ENCODE measurements around the gene BMPR2. TPM values are rescaled to one million over a fixed set of nuclear protein-coding genes. Genes with fewer than 3 reads are reported as not detected.

Gene BMPR2
- total RNA-seq, 1 experiment from 2014 or later: 12.8 TPM

- Histone ChIP-seq H3K27ac (ENCODE audit: low read depth, low read length) (no peak overlapping the region), H3K9ac (ENCODE audit: low read length) (no peak overlapping the region), H3K36me3 (ENCODE audit: control insufficient read depth in 1 of 2, insufficient read depth in 2 of 2, low read length in 2 of 2) (no peaks in the 10 kb centered on the region), H3K9me3 (ENCODE audit: control insufficient read depth in 1 of 2, insufficient read depth in 1 of 2, low read depth in 1 of 2, low read length in 2 of 2) (no peaks in the 10 kb centered on the region), H2AFZ (ENCODE audit: low read depth, low read length, poor library complexity, severe bottlenecking) (no peak overlapping the region), H3K9me2 (ENCODE audit: insufficient read depth) (no peaks in the 10 kb centered on the region), H3K27me3 (ENCODE audit: insufficient read depth, low read length) (no peaks in the 10 kb centered on the region), H3K4me3 (replicated peaks in 1 of 2; ENCODE audit: low read depth in 1 of 2, low read length in 2 of 2) (no peak overlapping the region), H3K4me2 (ENCODE audit: low read length) (no peak overlapping the region), H3K79me2 (ENCODE audit: insufficient read depth, low read length) (0 out of 2 replicates have a peak, but pooled peaks cover 3% of the 10 kb centered on the region), H4K20me1 (ENCODE audit: insufficient read depth) (no peaks in the 10 kb centered on the region), H3K4me1 (ENCODE audit: control insufficient read depth in 1 of 2, insufficient read depth in 2 of 2, low read length in 2 of 2) (peaks cover 13 to 19% of the 10 kb centered on the region in 2 experiments)
- RAD21 ChIA-PET (ENCODE audit: low non-redundant PET in 1 of 2, low total read pairs in 2 of 2, uncharacterized antibody in 2 of 2, unreplicated experiment in 2 of 2): no interaction called here
- DNase-seq (ENCODE audit: low read depth, low spot score) (no peak), ATAC-seq (no peak)
- no peak for TF ChIP-seq EGR1 (IDR thresholded peaks at IDR 0.05; ENCODE audit: low read depth)
- TF ChIP-seq POLR2A (IDR thresholded peaks at IDR 0.05; ENCODE audit: borderline replicate concordance, extremely low read depth, insufficient read depth, insufficient read length): no peak
- TF ChIP-seq EZH2 (IDR thresholded peaks at IDR 0.05): no peak
- TF ChIP-seq CTCF (IDR thresholded peaks at IDR 0.05 in 2 of 3, conservative IDR thresholded peaks at IDR 0.05 in 1 of 3; ENCODE audit: borderline replicate concordance in 1 of 3, insufficient read depth in 1 of 3, low read depth in 2 of 3, low read length in 2 of 3): no peak
- TF ChIP-seq ZFX (IDR thresholded peaks at IDR 0.05): no peak
- no peak for TF ChIP-seq FOSL1 (IDR thresholded peaks at IDR 0.05; ENCODE audit: low read depth)
- TF ChIP-seq TCF7L2 (IDR thresholded peaks at IDR 0.05; ENCODE audit: borderline replicate concordance, extremely low read depth, insufficient read depth, insufficient read length): no peak
- TF ChIP-seq, protein P1, sequence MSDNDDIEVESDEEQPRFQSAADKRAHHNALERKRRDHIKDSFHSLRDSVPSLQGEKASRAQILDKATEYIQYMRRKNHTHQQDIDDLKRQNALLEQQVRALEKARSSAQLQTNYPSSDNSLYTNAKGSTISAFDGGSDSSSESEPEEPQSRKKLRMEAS (IDR thresholded peaks at IDR 0.05): no peak
- no peak for TF ChIP-seq POLR2AphosphoS5 (IDR thresholded peaks at IDR 0.05; ENCODE audit: low read depth, low read length)
- no peak for TF ChIP-seq CEBPB (IDR thresholded peaks at IDR 0.05; ENCODE audit: low read depth)
- no peak for TF ChIP-seq JUND (IDR thresholded peaks at IDR 0.05)
- TF ChIP-seq SRF (IDR thresholded peaks at IDR 0.05; ENCODE audit: low read depth): no peak
- TF ChIP-seq ZBTB33 (IDR thresholded peaks at IDR 0.05; ENCODE audit: extremely low read depth, insufficient replicate concordance, low read length): no peak
- TF ChIP-seq YY1 (IDR thresholded peaks at IDR 0.05; ENCODE audit: extremely low read depth, insufficient replicate concordance, low read depth, low read length): no peak
- CTCF ChIA-PET: no interaction called here
- no TSS peak for BruUV-seq (replicated peaks)
- POLR2A ChIA-PET: no interaction called here
- intact Hi-C loops (cut with micrococcal nuclease): no loop called here
Observed at GRCh38 chr2:202408546-202409140, 32.5 kb downstream of the BMPR2 start.

Measured in HCT116 (cell line).